RPMI7951 (cell line): Measurements from ENCODE around the gene FARS2. TPM values are rescaled to one million over a fixed set of nuclear protein-coding genes. Genes with fewer than 3 reads are reported as not detected.

Experiments used
- DNase-seq: peaks from one replicate; pipeline ENCODE4 v3.0.0-alpha.2; 2012; ENCODE audit warnings: low read depth
- total RNA-seq: library from RNA; depleted of rRNA; stranded (reverse); fragments of >200 nt; shearing (Covaris generic); gene quantifications from 2 replicates; pipeline ENCODE4 v1.2.3, GENCODE V29; 2014; rRNA removed

FARS2 gene
- total RNA-seq: 15.0 and 21.9 TPM in 2 replicates

GRCh38 chr6:5260661-5261544, at the start of gene FARS2, which contains the start of gene LYRM4:
FARS2 (plus strand) TSS chr6:5261513.
LYRM4 (minus strand) TSS chr6:5260950; CDS start chr6:5260733, 217 bp downstream.
- DNase-seq: peak; percentile 88

- no peak for DNase-seq
Observed at GRCh38 chr6:5213836-5214235, 47.5 kb upstream of the FARS2 start.

- no peak for DNase-seq
Observed at GRCh38 chr6:5214570-5215052, 46.7 kb upstream of the FARS2 start.

- DNase-seq: no peak
Observed at GRCh38 chr6:5215159-5215558, 46.2 kb upstream of the FARS2 start.

- no peak for DNase-seq
Observed at GRCh38 chr6:5215799-5216198, 45.5 kb upstream of the FARS2 start.

- no peak for DNase-seq
Observed at GRCh38 chr6:5217356-5217755, 44.0 kb upstream of the FARS2 start.

GRCh38 chr6:5219011-5219691, 42.2 kb upstream of the FARS2 start:
- DNase-seq: peak; percentile 53

GRCh38 chr6:5220443-5220842, 40.9 kb upstream of the FARS2 start:
- no peak for DNase-seq

GRCh38 chr6:5223309-5223708, 38.0 kb upstream of the FARS2 start:
- DNase-seq: no peak

- DNase-seq: no peak
Observed at GRCh38 chr6:5229356-5229755, 32.0 kb upstream of the FARS2 start.

GRCh38 chr6:5230081-5230480, 31.2 kb upstream of the FARS2 start:
- no peak for DNase-seq

GRCh38 chr6:5231289-5231688, 30.0 kb upstream of the FARS2 start:
- peak; percentile 12 for DNase-seq

GRCh38 chr6:5234874-5235273, 26.4 kb upstream of the FARS2 start:
- no peak for DNase-seq

- no peak for DNase-seq
Observed at GRCh38 chr6:5235830-5236229, 25.5 kb upstream of the FARS2 start.

GRCh38 chr6:5237805-5238204, 23.5 kb upstream of the FARS2 start:
- no peak for DNase-seq

- no peak for DNase-seq
Observed at GRCh38 chr6:5238336-5238735, 23.0 kb upstream of the FARS2 start.

- no peak for DNase-seq
Observed at GRCh38 chr6:5241252-5241651, 20.1 kb upstream of the FARS2 start.

- DNase-seq: no peak
Observed at GRCh38 chr6:5243069-5243468, 18.2 kb upstream of the FARS2 start.

- no peak for DNase-seq
Observed at GRCh38 chr6:5246141-5247097, 14.9 kb upstream of the FARS2 start.

GRCh38 chr6:5247201-5247600, 14.1 kb upstream of the FARS2 start:
- DNase-seq: no peak

GRCh38 chr6:5248302-5249098, 12.8 kb upstream of the FARS2 start:
- no peak for DNase-seq
